Fibroblast of skin of right quadriceps (primary cell): ENCODE data around the gene CBY2.

Experiments used
- DNase-seq: peaks from one replicate; pipeline ENCODE4 v3.0.0-alpha.2; 2013

The CBY2 gene

GRCh38 chr13:45702869-45703391, 810 bp downstream of the CBY2 start:
- no peak for DNase-seq

DNA sequence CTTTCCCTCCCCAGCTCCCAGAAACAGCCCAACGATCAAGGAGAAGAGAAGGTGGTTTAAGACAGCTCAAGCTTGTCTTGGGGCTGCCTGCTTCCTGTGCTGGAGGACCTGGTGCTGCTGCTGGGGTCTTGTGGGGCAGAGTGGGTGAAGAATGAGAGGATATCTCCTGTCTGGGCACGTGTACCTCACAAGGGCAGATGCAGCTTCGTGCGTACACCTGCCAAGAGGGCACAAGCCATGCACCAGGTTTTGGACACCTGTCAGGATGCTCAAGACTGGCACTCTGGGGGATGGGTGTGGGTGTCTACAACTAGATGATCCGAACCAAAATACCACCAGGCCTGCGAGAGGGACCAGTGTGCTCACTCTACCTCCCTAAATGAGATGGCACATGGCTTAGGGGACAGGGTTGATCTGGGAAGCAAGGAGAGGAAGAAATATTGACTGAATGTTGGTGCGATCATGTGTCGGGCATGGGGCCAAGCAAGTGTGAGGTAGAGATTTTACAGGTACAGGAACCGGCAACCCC, 2.2 kb downstream of the CBY2 start:
- no peak for DNase-seq

- no peak for DNase-seq
Measured at GRCh38 chr13:45704854-45705695, 3.0 kb downstream of the CBY2 start.

DNA sequence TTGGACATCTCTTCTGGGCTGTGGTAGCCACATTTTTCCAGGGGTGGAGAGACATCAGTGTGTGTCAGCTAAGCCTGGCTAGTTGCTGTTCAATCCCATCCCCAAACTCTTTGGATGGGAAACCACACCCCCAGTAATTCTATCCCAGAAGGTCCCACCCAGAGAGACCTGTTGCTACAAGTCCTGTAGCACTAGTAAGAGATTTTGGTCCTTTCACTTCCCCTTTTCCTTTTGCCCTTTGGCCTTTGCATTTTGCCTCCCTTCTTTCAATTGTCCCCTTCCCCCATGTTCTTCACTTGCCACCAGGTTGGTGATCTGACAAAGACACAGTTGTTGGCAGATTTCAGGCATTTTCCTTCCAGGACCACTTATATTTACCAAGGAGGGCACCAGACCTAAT, 3.8 kb downstream of the CBY2 start:
- no peak for DNase-seq

DNA sequence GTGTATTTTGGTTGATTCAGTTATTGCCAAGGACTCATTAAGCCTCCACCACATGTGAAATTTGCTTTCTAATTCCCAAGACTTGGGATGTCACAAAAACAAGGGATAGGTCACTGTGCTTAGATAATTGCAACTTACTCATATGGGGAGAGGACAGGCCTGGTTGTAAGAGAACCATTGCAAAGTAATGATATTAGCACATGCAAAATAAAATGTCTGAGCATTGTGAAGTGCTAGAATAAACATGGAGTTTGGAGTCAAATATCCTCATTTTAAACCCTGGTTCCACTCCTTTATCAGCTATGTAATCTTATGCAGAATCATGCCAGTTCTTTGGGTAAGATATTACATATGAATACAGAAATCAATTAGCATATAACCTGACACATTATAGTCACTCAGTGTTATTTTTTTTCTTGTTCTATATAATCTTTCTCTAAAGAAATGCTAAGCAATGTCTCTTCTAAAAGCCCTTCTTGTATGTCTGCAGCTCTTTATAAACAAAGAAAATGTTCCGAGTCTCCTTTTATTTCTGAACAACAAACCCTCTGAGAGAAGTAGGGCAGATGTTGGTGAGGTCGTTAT, 5.5 kb downstream of the CBY2 start:
- no peak for DNase-seq

GRCh38 chr13:45711951-45712350, 9.8 kb downstream of the CBY2 start:
- no peak for DNase-seq

DNA sequence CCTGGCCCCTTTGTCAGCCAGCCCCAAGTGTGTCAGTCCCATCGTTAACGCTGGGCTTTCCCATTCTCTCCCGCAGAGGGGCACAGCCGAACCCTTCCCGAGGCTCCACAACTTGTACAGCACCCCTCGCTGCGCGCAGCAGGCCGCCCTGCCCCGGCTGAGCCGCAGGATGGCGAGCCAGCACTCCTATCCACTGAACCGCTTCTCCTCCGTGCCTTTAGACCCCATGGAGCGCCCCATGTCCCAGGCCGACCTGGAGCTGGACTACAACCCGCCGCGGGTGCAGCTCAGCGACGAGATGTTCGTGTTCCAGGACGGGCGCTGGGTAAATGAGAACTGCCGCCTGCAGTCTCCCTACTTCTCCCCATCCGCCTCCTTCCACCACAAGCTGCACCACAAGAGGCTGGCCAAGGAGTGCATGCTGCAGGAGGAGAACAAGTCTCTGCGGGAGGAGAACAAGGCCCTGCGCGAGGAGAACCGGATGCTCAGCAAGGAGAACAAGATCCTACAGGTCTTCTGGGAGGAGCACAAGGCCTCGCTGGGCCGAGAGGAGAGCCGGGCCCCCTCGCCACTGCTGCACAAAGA, 11.1 kb downstream of the CBY2 start:
- no peak for DNase-seq

GRCh38 chr13:45713721-45714120, 11.6 kb downstream of the CBY2 start:
- no peak for DNase-seq

GRCh38 chr13:45714170-45714569, 12.1 kb downstream of the CBY2 start:
- no peak for DNase-seq

DNA sequence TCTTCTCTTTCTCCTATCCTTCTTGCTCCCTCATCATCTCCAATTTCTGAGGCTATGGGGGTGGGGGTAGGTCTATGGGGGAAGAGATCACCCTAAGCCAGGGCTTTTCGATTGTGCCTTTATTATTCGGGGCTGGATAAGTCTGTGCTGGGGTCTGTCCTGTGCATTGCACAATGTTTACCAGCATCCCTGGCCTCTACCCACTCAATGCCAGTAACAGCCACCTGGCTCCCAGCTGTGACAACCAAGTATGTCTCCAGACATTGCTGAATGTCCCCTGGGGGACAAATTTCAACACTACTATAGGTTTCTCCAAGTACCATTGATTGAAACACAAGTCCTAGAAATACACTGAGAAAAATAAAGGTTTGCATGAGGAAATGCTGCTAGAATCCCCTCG, 13.2 kb downstream of the CBY2 start:
- DNase-seq: no peak

DNA sequence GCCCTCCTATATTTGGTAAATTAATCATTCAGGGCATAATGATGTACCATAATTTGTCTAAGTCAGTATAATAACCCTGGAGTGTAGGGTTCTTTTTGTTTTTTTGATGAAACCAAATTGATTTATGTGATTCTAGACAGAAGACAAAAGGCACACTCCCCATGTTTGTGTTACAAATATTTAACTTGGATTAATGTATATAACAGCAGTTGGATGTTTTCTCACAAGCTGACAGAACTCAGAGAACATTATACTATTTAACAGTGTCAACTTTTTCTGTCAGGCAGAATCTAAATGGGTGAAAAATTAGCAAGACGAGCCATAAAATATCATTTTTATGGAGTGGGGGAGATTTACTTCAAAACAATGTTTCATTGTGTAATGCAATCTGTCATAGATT, 15.2 kb downstream of the CBY2 start:
- DNase-seq: no peak

DNA sequence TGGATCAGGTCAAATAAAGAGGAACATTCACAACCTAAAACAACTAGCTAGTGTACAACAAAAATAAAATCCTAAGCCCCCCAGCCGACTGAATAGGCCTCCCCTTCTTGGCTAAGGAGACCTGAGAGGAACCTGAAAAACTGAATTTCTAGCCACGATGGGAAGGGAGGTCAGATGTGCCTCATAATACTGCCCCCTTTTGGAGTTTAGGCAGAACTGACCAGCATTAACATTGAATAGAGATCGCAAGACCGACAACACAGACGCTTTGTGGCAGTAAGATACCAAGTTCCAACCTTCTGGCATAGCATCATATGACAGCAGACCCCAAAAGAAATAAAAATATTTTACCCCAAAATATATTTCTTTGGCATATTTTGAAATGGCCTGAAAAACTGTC, 15.9 kb downstream of the CBY2 start:
- peak; percentile 13 for DNase-seq

DNA sequence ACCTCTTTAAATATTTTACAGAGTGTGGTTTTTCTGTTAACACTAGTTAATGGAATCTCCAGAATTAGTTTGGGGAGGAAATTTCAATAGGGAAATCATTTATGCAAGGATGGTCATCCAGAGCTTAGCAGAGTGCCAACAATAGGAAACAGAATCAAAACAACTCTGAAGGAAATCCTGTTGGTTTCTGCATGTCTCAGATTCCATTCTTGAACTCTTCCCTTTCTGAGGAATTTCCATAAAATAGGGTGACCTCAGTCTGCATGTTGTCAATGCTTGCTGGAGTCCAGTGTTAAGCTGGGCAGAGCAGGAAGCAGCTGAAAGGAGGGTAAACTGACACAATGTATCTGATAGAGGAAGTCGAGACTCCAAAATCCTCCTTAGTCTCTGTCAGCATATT, 16.9 kb downstream of the CBY2 start:
- DNase-seq: no peak

DNA sequence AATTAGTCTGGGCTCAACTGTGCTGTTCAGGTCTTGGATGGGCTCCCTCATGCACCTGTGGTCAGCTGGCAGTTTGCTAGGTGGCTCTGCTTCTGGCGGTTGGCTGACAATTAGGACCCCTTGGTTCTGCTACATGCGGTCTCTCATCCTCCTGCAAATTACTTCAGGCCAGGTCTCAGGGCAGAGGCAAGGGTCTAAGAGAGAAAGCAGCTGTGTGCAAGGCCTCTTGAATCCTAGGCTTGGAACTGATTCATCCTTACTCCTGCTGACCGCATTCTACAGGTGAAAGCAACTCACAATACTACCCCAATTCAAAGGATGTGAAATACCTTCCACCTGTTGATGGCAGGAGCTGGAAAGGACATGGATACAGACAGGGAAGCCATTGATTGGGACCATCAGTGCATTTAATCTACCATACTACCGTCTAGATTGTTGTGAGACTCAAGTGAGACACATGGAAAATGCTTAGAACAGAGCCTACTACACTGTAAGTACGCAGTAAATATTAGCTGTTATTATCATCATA, 19.1 kb downstream of the CBY2 start:
- no peak for DNase-seq

DNA sequence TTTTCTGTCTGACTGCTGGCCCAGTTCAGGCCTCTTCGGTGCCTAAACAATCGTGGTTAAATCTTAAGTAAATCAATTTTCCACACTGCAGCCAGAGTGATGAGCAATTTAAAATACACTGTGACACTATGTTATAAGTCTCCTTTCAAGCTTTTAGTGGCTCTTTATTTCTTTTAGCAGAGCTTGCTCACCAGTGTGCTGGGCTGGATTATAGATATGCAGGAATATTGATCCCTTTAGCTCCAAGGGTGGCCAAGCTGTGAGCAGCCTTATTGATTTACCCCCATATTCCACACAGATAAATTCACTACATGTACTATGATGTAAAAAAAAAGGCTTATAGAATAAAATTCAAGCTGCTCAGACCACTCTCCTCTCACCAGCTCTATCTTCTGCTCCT, 21.7 kb downstream of the CBY2 start:
- no peak for DNase-seq

- no peak for DNase-seq
Measured at GRCh38 chr13:45728759-45729158, 26.6 kb downstream of the CBY2 start.

GRCh38 chr13:45731455-45731854, 29.3 kb downstream of the CBY2 start:
- DNase-seq: no peak

DNA sequence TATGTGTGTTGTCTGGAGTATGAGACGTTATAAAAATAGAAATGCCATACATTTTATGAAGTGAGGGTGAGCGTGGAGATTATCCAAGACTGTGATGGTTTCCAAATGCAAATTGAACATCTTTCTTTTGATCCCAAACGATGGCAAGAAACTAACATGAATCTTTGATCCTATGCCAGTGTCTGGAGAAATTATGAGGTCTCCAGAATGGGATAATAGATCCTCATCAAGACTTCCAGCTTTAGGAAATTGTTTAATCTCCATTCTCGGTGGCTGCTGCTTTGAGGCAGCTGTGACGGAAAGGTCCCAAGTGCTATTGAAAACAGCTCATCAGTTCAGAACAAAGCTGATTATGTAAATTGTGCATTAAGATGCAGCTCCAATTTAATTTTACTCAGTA, 30.8 kb downstream of the CBY2 start:
- no peak for DNase-seq

DNA sequence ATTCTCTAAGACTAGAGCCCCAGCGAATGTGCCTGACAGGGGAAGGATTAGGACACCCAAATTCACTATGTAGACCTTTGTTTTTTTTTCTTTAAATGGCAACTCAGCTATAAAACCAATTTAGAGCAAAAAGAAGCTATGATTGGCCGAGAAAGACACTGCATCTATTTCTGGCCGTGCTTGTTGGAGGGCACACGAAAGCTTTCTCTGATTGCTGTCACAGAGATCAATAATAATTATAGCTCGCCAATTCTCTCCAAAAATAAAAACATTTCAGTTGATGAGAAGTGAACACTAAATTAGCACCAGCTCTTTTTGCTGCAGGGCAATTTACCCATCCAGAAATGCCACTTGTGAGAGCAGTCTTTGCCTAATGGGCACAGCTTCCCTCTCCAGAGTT, 31.2 kb downstream of the CBY2 start:
- DNase-seq: no peak

DNA sequence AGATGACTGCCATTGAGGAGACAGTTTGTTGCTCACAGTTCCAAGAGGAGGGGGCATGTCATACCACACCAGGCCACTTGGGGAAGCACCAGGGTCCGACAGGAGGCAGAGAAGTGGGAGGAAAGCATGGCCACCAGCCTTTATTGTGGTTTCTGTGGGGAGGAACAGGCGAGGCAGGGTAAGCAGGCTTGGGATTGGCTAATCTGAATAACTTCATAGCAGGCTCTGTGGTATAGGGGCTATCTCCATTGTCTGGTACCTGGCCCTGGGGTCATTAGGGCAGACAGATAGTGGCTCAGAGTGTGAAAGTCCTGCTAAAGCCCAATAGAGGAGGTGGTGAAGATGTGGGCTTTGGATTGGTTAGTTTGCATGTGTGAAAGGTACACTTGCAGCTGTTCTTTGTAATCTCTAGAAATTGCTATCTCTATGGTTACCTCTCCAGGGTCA, 35.5 kb downstream of the CBY2 start:
- no peak for DNase-seq

DNA sequence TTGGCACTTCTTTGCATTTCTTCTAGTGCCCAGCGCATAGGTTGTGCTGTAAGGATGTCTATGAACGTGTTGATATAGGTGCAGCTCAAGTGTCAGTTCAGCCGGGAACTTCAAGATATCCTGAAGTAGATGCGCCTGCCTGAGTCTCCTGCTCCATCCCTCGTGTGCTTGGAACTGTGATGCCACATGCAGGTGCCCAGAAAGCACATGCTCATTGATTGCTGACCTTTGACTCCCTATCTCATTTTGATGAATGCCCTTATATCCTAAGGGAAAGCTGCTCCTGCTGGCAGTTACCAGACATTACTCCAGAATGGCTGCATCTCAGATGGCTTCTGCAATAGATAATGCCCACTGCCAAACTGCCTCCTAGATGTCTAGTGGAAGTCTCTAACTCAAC, 40.9 kb downstream of the CBY2 start:
- no peak for DNase-seq

DNA sequence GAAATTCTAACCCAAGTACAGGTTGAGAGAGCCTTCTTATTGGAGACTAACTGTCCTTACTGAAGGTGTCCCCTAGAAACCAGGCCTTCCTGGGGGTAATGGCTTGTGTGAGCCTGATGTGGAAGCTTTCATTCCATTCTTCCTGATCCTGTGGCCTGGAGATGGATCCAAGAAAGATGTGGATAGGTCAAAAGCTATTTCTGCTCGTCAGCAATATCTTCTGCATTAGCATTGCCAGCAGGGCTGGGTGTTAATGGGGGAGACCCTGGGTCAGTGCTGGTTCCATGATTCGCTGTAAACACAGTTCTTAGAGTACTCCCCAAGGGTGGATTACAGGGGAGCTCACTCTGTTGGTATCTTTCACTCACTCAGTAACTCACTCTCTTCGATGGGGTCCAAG, 42.9 kb downstream of the CBY2 start:
- DNase-seq: no peak

DNA sequence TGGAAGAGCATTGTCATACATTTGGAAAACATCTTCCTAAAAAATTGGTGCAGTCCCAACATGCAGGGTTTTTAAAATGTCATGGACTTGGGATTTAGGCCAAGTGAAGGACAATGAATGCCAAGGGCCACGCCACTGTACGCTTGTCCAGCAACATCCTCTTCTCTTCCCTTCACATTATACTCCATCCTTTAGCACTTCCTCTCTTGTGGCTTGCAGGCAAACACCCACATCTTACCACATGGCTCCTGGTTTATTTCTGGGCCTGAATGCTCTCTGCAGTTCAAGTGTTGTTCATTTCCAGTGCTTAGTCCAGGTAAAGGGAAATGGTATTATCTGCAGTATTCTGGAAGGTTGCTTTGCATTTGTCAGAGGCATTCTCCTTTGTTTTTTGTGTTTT, 45.0 kb downstream of the CBY2 start:
- DNase-seq: no peak
